Aorta (tissue), 5 donors: Measurements from ENCODE around the gene BRWD1. TPM values are rescaled to one million over a fixed set of nuclear protein-coding genes. Genes with fewer than 3 reads are reported as not detected.
A peak's percentile ranks its signal among the peaks of the same experiment; 100 is the strongest.

Source experiments
- ATAC-seq: fragments of 200-7000 bp; cut with Tn5 transposase; one replicate; pipeline ENCODE4 v1.9.1; 2022; ENCODE audit warnings: moderate library complexity; ENCODE audit not compliant: low FRiP score
- DNase-seq, 2 donors: peaks; one replicate each; pipeline ENCODE4 v3.0.0-alpha.2; 2020
- H3K27ac ChIP-seq, 2 donors: one replicate each; pipeline ENCODE4 v1.5.1; 2013; ENCODE audit warnings: low read length in 2 of 2, mild to moderate bottlenecking in 2 of 2, moderate library complexity in 2 of 2, control low read depth in 1 of 2, inconsistent platforms in 1 of 2, low read depth in 1 of 2
- H3K27me3 ChIP-seq, 2 donors: one replicate each; pipeline ENCODE4 v1.6.1; 2013; ENCODE audit warnings: control low read depth in 1 of 2, low read length in 1 of 2, mild to moderate bottlenecking in 1 of 2, moderate library complexity in 1 of 2; ENCODE audit not compliant: insufficient read depth in 2 of 2, control insufficient read depth in 1 of 2
- H3K36me3 ChIP-seq, 2 donors: one replicate each; pipeline ENCODE4 v1.6.1; 2013; ENCODE audit warnings: control low read depth in 1 of 2, low read length in 1 of 2, mild to moderate bottlenecking in 1 of 2; ENCODE audit not compliant: insufficient read depth in 2 of 2, control insufficient read depth in 1 of 2
- H3K4me1 ChIP-seq, 2 donors: one replicate each; pipeline ENCODE4 v1.6.1; 2013; ENCODE audit warnings: low read length in 2 of 2, control low read depth in 1 of 2, mild to moderate bottlenecking in 1 of 2, moderate library complexity in 1 of 2; ENCODE audit not compliant: insufficient read depth in 2 of 2, control insufficient read depth in 1 of 2
- H3K4me3 ChIP-seq, 2 donors: one replicate each; pipeline ENCODE4 v1.5.1; 2013; ENCODE audit warnings: low read length in 2 of 2, control low read depth in 1 of 2, mild to moderate bottlenecking in 1 of 2
- H3K9me3 ChIP-seq: one replicate; pipeline ENCODE4 v1.6.1; 2013; ENCODE audit warnings: mild to moderate bottlenecking, low read length; ENCODE audit not compliant: control insufficient read depth
- WGBS, 2 donors: extraction: QIAGEN DNeasy Blood & Tissue Kit; methylation state at CpG; one replicate each; pipeline ENCODE4 v1.1.7; 2013; 5-methylcytosine and 5-hydroxymethylcytosine counted together
- intact Hi-C, 2 donors: fragments of 100-400 bp; cut with DNase I; formaldehyde crosslinking; loops; one replicate each; pipeline versions ENCODE4 v1.14.2 to v1.15.0; 2022
- polyA plus RNA-seq, 2 donors: library from polyadenylated mRNA; stranded (reverse); fragments of 200-250 nt; gene quantifications; one replicate each; pipeline ENCODE4 v1.2.3, GENCODE V29; 2013
- total RNA-seq, 2 donors: library from RNA; stranded (reverse); fragmentation: NEBNext Ultra II Directional; extraction: Animal tissue kit (Norgen Biotek cat#: 25700); gene quantifications; one replicate each; pipeline ENCODE4 v1.2.1, GENCODE V29; 2021
- donor health status: healthy with polysubstance abuse.
- donor health status: Bipolar disorder and iron deficiency.
- donor health status: DM: no; HTN: no; CAD: no.
- donor health status: DM: no; HTN: no; CAD: no.
- donor health status: DM: yes; HTN: yes; CAD: no.

BRWD1 gene
- total and polyA plus RNA-seq, 4 donors: 10.0 to 68.5 (median 28.4) TPM

DNA sequence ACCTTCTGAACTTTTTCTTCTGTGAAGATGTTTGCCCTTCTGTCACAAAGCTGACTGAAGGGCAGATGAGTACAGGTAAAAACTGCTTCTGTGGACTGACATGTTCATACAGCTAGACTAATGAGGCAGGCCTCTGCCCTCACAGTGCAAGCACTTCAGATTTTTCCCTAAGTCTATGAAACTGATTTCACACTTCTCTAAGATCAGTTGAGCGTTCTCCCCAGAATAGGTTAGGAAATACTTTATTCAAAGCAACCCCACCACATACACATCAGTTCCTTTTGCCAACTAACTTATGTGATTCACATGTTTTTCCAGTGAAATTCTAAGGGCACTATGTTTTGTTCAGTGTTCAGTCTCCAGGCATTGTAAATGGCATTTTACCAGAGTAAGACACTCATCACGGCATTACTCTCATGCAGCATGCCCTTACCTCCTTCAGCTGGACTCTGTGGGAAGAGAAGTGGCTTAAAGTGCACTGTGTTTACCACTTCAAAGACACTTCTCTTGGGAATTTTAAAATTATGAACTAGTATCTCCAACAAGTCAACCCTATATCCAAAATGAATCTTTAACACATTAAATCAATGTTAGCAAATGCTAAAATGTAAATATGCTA lies 124.8 kb downstream of the BRWD1 start:
- WGBS, 2 donors: 90 to 92% methylated on average over 2 of the region's 2 CpGs
- no peaks in the 10 kb centered on the region for H3K9me3 ChIP-seq
- no peak for ATAC-seq
- no peak for DNase-seq
- intact Hi-C loops: no loop called here
- H3K36me3 ChIP-seq: no peaks in the 10 kb centered on the region
- H3K4me1 ChIP-seq: no peaks in the 10 kb centered on the region
- no peaks in the 10 kb centered on the region for H3K27me3 ChIP-seq
- no peak overlapping the region for H3K4me3 ChIP-seq
- no peak overlapping the region for H3K27ac ChIP-seq

DNA sequence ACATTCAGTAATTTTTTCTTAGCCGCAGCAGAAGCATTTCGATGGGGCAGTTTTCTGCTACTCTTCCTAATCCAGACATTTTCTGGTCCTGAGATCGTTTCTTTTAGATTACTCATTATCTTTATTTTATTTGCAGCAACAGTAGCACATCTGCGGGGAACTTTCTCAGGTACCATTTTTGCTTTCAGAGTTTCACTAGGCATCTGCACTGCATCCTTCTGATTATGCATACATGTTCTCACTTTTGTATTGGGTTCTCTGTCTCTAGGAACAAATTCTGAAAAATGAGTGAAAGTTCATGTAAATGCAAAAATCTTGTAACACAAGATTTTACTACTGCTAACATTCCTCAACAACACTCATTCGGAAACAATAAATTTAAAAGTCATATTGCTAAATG lies 126.3 kb downstream of the BRWD1 start:
- Histone ChIP-seq H3K9me3 (no peaks in the 10 kb centered on the region), H3K4me1 (peaks cover under 1 to 1% of the 10 kb centered on the region in 2 donors), H3K4me3 (no peak overlapping the region), H3K27me3 (no peaks in the 10 kb centered on the region), H3K36me3 (no peaks in the 10 kb centered on the region), H3K27ac (no peak overlapping the region)
- intact Hi-C loops: no loop called here
- WGBS, 2 donors: 81 to 84% methylated on average over 5 of the region's 5 CpGs
- DNase-seq (no peak), ATAC-seq (no peak)

DNA sequence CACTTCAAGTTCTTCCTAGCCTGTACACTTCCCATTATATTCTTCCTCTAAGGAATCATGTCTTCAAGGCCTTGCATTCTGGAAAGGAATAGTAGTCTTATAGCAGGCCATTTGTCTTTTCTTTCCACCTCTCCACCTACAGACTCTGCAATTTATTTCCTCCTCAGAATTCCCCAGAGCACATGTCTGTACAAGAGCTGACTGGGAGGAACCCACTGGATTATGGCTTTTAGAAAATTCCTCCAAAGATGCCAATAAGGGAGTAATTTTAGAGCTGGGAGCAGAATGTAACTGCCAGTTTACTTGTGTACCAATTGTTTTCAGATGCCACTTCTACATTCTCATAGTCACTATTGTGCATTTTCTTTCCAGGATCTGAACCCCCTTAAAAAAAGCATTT lies 126.8 kb downstream of the BRWD1 start:
- no peak overlapping the region for H3K4me3 ChIP-seq
- no peaks in the 10 kb centered on the region for H3K27me3 ChIP-seq
- intact Hi-C loops: no loop called here
- H3K4me1 ChIP-seq: peaks cover 2 to 4% of the 10 kb centered on the region in 2 donors
- DNase-seq (no peak), ATAC-seq (no peak)
- no peaks in the 10 kb centered on the region for H3K36me3 ChIP-seq
- no peak overlapping the region for H3K27ac ChIP-seq
- no peaks in the 10 kb centered on the region for H3K9me3 ChIP-seq

DNA sequence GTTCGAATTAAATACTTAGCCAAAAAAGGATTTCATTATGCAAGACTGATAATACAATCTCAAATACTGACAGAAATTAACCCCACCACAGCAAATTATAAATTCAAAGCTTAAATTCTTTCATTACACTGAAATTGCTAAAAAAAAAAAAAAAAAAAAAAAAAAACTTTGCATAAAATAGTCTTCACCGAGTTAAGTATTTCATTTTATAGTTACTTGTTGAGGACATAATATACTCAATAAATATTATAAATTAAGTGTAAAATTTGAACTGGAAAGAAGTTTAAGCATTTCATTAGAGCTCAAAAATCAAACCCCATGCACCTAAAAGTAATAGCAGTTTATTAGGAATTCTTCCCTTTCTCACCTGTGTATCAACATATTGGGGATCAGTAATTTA lies 128.3 kb downstream of the BRWD1 start:
- Histone ChIP-seq H3K27me3 (no peaks in the 10 kb centered on the region), H3K36me3 (no peaks in the 10 kb centered on the region), H3K4me1 (peaks cover 2 to 6% of the 10 kb centered on the region in 2 donors), H3K4me3 (no peak overlapping the region), H3K9me3 (no peaks in the 10 kb centered on the region), H3K27ac (no peak overlapping the region)
- WGBS, 2 donors: 68 to 75% methylated on average over 2 of the region's 2 CpGs
- ATAC-seq: no peak
- DNase-seq: no peak
- intact Hi-C loops: no loop called here

DNA sequence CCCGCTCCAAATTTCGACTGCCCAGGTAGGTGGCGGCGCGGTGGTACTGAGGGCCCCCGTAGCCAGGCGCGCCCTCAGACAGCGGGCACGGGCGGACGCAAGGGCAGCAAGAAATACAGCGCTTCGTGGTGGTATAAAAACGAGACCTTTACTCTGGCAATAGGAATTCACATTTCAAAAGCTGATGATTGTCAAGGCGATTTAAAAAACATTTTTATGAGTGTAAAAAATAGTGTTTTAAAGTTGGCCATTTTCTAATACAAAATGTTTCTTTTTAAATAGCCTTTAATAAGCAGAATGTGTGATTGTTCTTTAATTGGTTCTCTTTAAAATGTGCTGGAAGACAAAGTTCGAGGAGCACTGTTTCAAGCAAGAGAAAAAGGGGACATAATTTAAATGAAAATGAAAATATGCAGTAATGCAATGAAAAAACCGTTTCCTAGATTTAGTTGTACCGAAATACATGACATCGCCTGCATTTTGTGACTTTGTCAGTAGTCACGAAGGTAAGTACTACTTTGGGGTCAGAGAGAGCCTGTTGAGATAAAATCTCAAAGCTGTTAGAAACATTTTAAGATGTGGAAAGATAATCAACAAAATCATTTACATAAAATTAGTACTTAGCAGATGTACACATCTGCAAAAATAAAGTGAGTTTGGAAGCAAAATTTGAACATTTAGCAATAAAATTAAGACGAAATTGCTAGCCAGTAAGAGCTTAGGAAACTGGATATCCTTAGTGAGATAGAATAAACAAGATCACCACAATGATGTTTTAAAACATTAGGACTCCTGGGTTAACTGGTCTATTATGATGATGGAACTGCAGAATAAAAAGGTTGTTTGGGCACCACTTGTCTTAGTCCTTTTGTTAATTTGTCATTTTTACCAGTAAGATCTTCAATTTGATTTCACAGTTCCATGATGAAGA lies 129.1 kb downstream of the BRWD1 start:
- no peaks in the 10 kb centered on the region for H3K27me3 ChIP-seq
- WGBS, 2 donors: 3 to 5% methylated on average over 22 of the region's 22 CpGs
- no peaks in the 10 kb centered on the region for H3K9me3 ChIP-seq
- H3K4me1 ChIP-seq: peaks cover 2 to 6% of the 10 kb centered on the region in 2 donors
- H3K36me3 ChIP-seq: no peaks in the 10 kb centered on the region
- peak overlapping the region; percentile 45 to 88 for H3K4me3 ChIP-seq
- no peak for DNase-seq
- no peak for ATAC-seq
- peak overlapping the region; percentile 36 to 87 for H3K27ac ChIP-seq
- intact Hi-C loops: no loop called here

DNA sequence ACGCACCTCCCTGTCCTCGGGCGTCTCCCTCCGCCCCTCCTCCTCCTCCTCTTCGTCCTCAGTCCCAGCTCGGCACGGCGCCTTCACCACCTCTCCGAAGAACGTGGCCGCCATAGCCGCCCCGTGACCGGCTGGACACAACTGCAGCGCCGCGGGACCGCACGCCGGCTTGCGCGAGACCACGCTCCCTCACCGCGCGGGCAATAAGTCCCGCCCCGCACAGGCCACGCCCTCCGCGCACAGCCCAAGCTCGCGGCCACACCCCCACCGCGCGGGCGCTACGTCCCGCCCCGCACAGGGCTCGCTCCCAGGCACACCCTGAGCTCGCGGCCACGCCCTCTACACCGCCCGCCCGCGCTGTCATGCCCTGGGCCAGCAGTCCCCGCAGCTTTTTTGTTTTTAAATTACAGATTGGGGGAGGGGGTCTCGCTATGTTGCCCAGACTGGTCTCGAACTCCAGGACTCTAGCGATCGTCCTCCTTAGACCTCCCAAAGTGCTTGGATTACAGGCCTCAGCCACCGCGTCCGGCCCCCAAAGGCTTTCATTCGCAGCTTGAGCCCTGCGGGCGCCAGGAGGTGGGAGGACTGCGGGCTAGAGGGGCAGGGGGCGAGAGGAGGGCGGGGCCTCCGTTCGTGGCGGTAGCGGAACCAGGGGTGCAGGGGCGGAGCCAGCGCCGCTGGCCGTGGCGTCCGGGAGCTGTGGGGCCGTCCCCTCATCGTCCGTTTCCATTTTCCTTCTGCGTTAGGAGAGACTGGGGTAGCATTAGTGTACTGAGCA lies 130.0 kb downstream of the BRWD1 start, which contains the start of gene PSMG1:
Gene PSMG1, minus strand, starts transcription at position 180 of the 778 bp plus-strand sequence. Its CDS starts 66 bp downstream, at position 114.
- Histone ChIP-seq H3K9me3 (no peaks in the 10 kb centered on the region), H3K36me3 (no peaks in the 10 kb centered on the region), H3K4me3 (peak within 1 kb of the TSS; percentile 51 to 88), H3K27me3 (no peaks in the 10 kb centered on the region), H3K4me1 (peaks cover 2 to 6% of the 10 kb centered on the region in 2 donors), H3K27ac (peak within 1 kb of the TSS; percentile 36 to 87)
- DNase-seq (peak; percentile 97 to 99), ATAC-seq (peak; percentile 99)
- WGBS, 2 donors: 0% methylated on average over 70 to 76 of the region's 76 CpGs
- intact Hi-C loops: no loop called here

DNA sequence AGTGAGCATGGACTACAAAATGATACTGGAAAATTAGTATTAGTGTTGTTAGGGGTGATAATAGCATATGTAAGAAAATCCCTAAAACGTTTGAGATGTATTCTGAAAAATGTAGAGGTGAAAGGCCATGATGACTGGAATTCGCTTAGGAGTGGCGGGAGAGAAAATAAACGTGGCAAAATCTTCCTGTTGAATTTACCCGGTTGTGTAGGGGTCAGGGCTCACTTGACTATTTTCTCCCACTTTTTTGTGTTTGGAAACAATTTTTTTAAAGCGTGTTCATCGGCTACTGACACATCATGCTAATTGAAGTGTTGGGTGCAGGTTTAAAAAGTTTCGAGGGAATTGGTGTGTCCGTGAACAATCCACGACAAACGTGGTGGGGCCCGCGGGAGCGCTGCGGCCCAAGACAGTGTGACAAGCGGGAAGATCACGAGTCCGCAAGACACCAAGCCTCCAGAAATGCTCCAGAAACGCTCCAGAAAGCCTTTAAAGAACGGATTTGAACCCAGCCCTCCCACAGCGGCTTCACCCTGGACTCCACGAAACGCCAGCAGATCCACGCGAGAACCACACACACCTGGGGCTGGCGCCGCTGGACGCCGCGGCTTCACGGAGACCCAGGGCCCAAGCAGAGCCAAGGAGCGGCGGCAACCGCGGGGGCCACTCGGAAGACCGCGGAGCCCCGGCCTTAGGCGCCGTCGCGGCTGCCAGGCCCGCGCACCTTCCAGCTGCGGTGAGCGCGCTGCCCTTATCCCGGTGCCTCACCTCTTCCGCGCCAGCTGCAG lies 130.8 kb downstream of the BRWD1 start:
- Histone ChIP-seq H3K27me3 (no peaks in the 10 kb centered on the region), H3K4me1 (peaks cover 2 to 6% of the 10 kb centered on the region in 2 donors), H3K9me3 (no peaks in the 10 kb centered on the region), H3K27ac (peak overlapping the region in 1 of 2 donors; percentile 26), H3K4me3 (peak overlapping the region; percentile 51 to 88), H3K36me3 (no peaks in the 10 kb centered on the region)
- WGBS, 2 donors: 1 to 2% methylated on average over 48 to 51 of the region's 51 CpGs
- DNase-seq (no peak), ATAC-seq (peak; percentile 55)
- intact Hi-C loops: no loop called here

DNA sequence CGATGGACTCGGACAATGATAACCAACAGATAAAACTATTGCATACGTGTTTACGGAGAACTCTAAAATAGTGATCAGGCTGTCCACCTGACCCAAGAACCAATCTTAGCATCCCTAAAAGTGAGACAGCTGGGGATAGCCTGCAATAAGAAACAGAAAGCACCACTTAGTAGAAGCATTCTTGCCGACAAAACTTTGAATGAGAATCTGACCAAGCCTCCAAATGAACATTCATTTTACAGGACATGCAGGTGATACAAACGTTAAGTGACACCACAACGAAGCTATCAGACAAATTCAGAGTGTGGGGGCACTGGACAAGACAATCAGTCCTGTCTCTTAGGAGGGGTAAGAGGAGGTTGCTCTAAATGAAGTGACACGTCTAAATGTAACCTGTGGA lies 131.4 kb downstream of the BRWD1 start:
- DNase-seq: no peak

More for the DNA sequence above, 131.4 kb downstream of the BRWD1 start:
- intact Hi-C loops: no loop called here
- ATAC-seq: no peak
- Histone ChIP-seq H3K9me3 (no peaks in the 10 kb centered on the region), H3K4me1 (peaks cover 2 to 6% of the 10 kb centered on the region in 2 donors), H3K4me3 (peak overlapping the region; percentile 51 to 88), H3K27ac (no peak overlapping the region), H3K27me3 (no peaks in the 10 kb centered on the region), H3K36me3 (no peaks in the 10 kb centered on the region)
- 48 to 53% methylated on average over 8 of the region's 8 CpGs for WGBS, 2 donors
